Uterus (tissue), 2 donors: ENCODE measurements around the gene OTOP2.

Source experiments
- POLR2A ChIP-seq, 2 donors: fragments of 450-650 bp; IDR thresholded peaks; one replicate each; pipeline ENCODE4 v1.6.1; 2016; ENCODE audit warnings: antibody characterized with exemption in 2 of 2, mild to moderate bottlenecking in 1 of 2, moderate library complexity in 1 of 2
- TF ChIP-seq, protein P1 (sequence below), 4 experiments: fragments of 200-600 bp in 2 of 4; fragments of 450-650 bp in 2 of 4; sonication (generic) in 2 of 4; IDR thresholded peaks; one replicate each; pipeline ENCODE4 v1.5.1; 2016 to 2019; ENCODE audit warnings: antibody characterized with exemption in 4 of 4, mild to moderate bottlenecking in 2 of 4, moderate library complexity in 1 of 4

DNA sequence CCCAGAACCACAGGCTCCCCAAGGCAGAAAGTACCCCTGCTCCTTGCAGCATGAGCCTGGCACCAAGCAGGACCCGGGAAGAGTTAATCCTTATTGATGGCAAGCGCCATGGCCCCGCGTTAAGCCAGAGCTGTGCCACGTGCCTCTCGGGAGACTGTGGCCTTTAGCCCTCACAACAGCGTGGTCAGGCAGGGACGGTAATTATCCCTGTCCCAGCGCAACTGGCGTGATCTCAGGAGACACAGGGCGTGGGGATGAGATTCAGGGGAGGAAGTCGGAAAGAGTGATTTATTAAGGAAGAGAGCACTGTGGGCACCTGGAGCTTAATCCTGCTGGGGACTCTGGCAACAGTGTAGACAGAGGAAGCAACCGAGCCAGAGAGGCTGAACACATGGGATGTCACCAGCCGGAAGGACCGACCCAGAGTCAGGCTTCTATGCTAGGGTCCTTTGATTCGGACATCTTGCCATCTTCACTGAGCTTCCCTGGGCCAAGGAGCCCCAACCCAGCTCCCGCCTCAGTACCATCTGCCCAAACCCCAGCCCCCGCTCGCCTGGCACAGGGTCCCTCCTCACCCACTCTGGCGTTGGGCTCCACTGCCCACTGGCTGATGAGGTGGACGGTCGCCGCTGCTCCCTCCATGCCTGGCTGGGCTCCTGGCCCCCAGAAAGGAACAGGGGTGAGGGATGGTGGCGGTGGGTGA is 28.5 kb downstream of the OTOP2 start:
- no peak for TF ChIP-seq POLR2A (IDR thresholded peaks at IDR 0.05)
- TF ChIP-seq, protein P1, sequence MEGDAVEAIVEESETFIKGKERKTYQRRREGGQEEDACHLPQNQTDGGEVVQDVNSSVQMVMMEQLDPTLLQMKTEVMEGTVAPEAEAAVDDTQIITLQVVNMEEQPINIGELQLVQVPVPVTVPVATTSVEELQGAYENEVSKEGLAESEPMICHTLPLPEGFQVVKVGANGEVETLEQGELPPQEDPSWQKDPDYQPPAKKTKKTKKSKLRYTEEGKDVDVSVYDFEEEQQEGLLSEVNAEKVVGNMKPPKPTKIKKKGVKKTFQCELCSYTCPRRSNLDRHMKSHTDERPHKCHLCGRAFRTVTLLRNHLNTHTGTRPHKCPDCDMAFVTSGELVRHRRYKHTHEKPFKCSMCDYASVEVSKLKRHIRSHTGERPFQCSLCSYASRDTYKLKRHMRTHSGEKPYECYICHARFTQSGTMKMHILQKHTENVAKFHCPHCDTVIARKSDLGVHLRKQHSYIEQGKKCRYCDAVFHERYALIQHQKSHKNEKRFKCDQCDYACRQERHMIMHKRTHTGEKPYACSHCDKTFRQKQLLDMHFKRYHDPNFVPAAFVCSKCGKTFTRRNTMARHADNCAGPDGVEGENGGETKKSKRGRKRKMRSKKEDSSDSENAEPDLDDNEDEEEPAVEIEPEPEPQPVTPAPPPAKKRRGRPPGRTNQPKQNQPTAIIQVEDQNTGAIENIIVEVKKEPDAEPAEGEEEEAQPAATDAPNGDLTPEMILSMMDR (IDR thresholded peaks at IDR 0.05) = no peak
